Brain pericyte (primary cell): Measurements from ENCODE around the gene KRT1.
"Not testable (repeated sequence)": the region's sequence is repeated elsewhere in the genome, so short reads cannot be mapped to it uniquely, and the experiment has no call there.

Experiments used
- DNase-seq: peaks from one replicate; pipeline ENCODE4 v3.0.0-alpha.2; 2012; ENCODE audit warnings: low read depth, low spot score

Gene KRT1

GRCh38 chr12:52680363-52680762, at the start of gene KRT1:
Gene KRT1 (minus strand): TSS chr12:52680407. CDS start chr12:52680348, 59 bp downstream.
- DNase-seq = no peak

- no peak for DNase-seq
These were observed 48.9 kb upstream of the KRT1 start for GRCh38 chr12:52729147-52729546.

- DNase-seq = no peak
These were observed 48.2 kb upstream of the KRT1 start for GRCh38 chr12:52728374-52728773.

- no peak for DNase-seq
These were observed 46.8 kb upstream of the KRT1 start for GRCh38 chr12:52727037-52727436.

GRCh38 chr12:52726451-52726850, 46.2 kb upstream of the KRT1 start:
- DNase-seq = no peak

GRCh38 chr12:52724384-52724783, 44.2 kb upstream of the KRT1 start:
- DNase-seq = no peak

GRCh38 chr12:52722680-52723079, 42.5 kb upstream of the KRT1 start:
- DNase-seq = no peak

- DNase-seq = no peak
These were observed 41.7 kb upstream of the KRT1 start for GRCh38 chr12:52721838-52722470.

GRCh38 chr12:52720365-52720886, 40.2 kb upstream of the KRT1 start:
- no peak for DNase-seq

GRCh38 chr12:52716061-52716460, 35.9 kb upstream of the KRT1 start:
- DNase-seq = no peak

GRCh38 chr12:52715416-52715815, 35.2 kb upstream of the KRT1 start:
- no peak for DNase-seq

GRCh38 chr12:52714887-52715281, 34.7 kb upstream of the KRT1 start:
- DNase-seq = no peak

GRCh38 chr12:52713960-52714886, 34.0 kb upstream of the KRT1 start:
- DNase-seq = no peak

- not testable (repeated sequence) for DNase-seq
These were observed 31.9 kb upstream of the KRT1 start for GRCh38 chr12:52712122-52712521.

GRCh38 chr12:52710730-52711129, 30.5 kb upstream of the KRT1 start:
- no peak for DNase-seq

- DNase-seq = no peak
These were observed 27.8 kb upstream of the KRT1 start for GRCh38 chr12:52708010-52708409.

GRCh38 chr12:52704464-52704863, 24.3 kb upstream of the KRT1 start:
- DNase-seq = no peak

- no peak for DNase-seq
These were observed 23.7 kb upstream of the KRT1 start for GRCh38 chr12:52703878-52704277.

- DNase-seq = no peak
These were observed 23.2 kb upstream of the KRT1 start, which contains the start of gene KRT77 for GRCh38 chr12:52703424-52703823. Gene KRT77 (minus strand): TSS chr12:52703524. CDS start chr12:52703434, 90 bp downstream.

GRCh38 chr12:52702338-52702737, 22.1 kb upstream of the KRT1 start:
- no peak for DNase-seq

GRCh38 chr12:52701281-52701680, 21.1 kb upstream of the KRT1 start:
- DNase-seq = no peak

- DNase-seq = no peak
These were observed 19.8 kb upstream of the KRT1 start for GRCh38 chr12:52699960-52700359.

GRCh38 chr12:52699373-52699772, 19.2 kb upstream of the KRT1 start:
- no peak for DNase-seq
